Glomerular endothelial cell (primary cell): ENCODE data around the gene CDC42BPA. TPM values are rescaled to one million over a fixed set of nuclear protein-coding genes. Genes with fewer than 3 reads are reported as not detected.
A peak's percentile ranks its signal among the peaks of the same experiment; 100 is the strongest.
"Not testable (repeated sequence)": the region's sequence is repeated elsewhere in the genome, so short reads cannot be mapped to it uniquely, and the experiment has no call there.

ENCODE experiments used
- DNase-seq: peaks from one replicate; pipeline ENCODE4 v3.0.0-alpha.2; 2011; ENCODE audit warnings: low read depth, low spot score; ENCODE audit errors: extremely low read depth
- total RNA-seq: library from RNA; depleted of rRNA; stranded (reverse); fragments of >200 nt; gene quantifications from 2 replicates; pipeline ENCODE4 v1.2.3, GENCODE V29; 2015

Gene CDC42BPA
- total RNA-seq, 1 donor from 2014 or later, result 129 TPM

GRCh38 chr1:227263869-227264268, 54.4 kb downstream of the CDC42BPA start:
- no peak for DNase-seq

- DNase-seq, result no peak
Measured at GRCh38 chr1:227261501-227261900, 56.8 kb downstream of the CDC42BPA start.

GRCh38 chr1:227260433-227260832, 57.9 kb downstream of the CDC42BPA start:
- no peak for DNase-seq

- DNase-seq, result no peak
Measured at GRCh38 chr1:227257964-227258363, 60.3 kb downstream of the CDC42BPA start.

- no peak for DNase-seq
Measured at GRCh38 chr1:227255086-227255732, 63.1 kb downstream of the CDC42BPA start.

GRCh38 chr1:227253065-227253464, 65.2 kb downstream of the CDC42BPA start:
- no peak for DNase-seq

- no peak for DNase-seq
Measured at GRCh38 chr1:227245613-227246320, 72.5 kb downstream of the CDC42BPA start.

GRCh38 chr1:227244339-227245118, 73.8 kb downstream of the CDC42BPA start:
- no peak for DNase-seq

- no peak for DNase-seq
Measured at GRCh38 chr1:227242811-227243682, 75.2 kb downstream of the CDC42BPA start.

- DNase-seq, result no peak
Measured at GRCh38 chr1:227240983-227241382, 77.3 kb downstream of the CDC42BPA start.

GRCh38 chr1:227234998-227235405, 83.3 kb downstream of the CDC42BPA start:
- DNase-seq, result peak; percentile 66

GRCh38 chr1:227231128-227231527, 87.2 kb downstream of the CDC42BPA start:
- DNase-seq, result not testable (repeated sequence)

GRCh38 chr1:227228201-227228600, 90.1 kb downstream of the CDC42BPA start:
- no peak for DNase-seq

- DNase-seq, result no peak
Measured at GRCh38 chr1:227227761-227228160, 90.5 kb downstream of the CDC42BPA start.

- peak; percentile 50 for DNase-seq
Measured at GRCh38 chr1:227225715-227226346, 92.5 kb downstream of the CDC42BPA start.

GRCh38 chr1:227223171-227223806, 95.0 kb downstream of the CDC42BPA start:
- DNase-seq, result no peak

GRCh38 chr1:227219715-227220292, 98.5 kb downstream of the CDC42BPA start:
- DNase-seq, result no peak

- DNase-seq, result no peak
Measured at GRCh38 chr1:227218870-227219573, 99.3 kb downstream of the CDC42BPA start.
